NCI-H146 treated with DMSO at 0.1 percent for 48 hours (cell line): ENCODE measurements around the gene ROGDI.

Source experiments
- DNase-seq: peaks from one replicate; lab custom pipeline; 2025; ENCODE audit not compliant: unreplicated experiment; lab: John Stamatoyannopoulos, UW

The ROGDI gene

DNA sequence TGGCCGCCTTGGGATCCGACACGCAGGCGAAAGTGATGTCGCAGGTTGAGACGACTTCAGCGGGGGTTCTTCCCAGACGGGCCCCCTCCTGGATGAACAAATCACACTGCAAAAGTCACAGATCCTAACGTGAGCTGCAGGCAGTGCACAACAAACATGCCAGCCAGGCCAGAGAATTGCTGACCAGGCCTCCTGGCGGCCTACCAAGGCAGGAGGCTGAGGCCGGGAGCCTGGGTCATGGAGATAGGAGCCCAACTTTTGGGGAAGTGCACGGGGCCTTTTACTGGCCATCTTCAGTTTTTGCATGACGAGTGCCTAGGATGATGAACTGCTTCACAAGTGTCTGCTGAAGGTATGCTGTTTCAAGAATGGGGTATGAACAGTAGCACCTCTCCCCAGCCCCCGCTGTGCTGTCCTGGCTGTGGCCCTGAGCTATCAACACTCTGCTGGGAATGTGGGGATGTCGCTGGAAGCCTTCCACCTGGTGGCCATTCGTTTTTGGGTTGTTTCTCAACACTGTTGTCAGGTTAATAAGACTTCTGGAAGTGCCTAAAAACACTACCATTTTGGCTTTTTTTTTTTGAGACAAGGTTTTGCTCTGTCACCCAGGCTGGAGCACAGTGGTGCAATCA, 12.2 kb upstream of the ROGDI start:
- DNase-seq, result no peak

DNA sequence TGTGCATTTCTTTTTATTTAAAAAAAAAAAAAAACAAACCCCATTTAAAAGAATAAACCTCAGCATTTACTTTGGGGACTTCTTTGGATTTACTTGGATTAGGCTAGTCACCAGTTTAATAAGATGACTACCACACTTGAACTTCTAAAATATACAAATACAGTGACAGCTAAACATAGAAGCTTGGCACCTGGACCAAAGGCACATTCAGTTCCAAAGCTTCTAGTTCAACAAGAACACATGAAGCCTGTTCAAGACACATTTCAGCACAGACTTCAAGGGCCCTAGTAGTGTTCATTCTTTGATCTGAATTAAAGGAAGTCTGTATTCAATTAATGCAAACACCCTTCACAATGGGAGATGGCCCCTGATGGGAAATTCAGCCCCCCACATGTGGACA, 11.6 kb upstream of the ROGDI start:
- DNase-seq, result no peak

DNA sequence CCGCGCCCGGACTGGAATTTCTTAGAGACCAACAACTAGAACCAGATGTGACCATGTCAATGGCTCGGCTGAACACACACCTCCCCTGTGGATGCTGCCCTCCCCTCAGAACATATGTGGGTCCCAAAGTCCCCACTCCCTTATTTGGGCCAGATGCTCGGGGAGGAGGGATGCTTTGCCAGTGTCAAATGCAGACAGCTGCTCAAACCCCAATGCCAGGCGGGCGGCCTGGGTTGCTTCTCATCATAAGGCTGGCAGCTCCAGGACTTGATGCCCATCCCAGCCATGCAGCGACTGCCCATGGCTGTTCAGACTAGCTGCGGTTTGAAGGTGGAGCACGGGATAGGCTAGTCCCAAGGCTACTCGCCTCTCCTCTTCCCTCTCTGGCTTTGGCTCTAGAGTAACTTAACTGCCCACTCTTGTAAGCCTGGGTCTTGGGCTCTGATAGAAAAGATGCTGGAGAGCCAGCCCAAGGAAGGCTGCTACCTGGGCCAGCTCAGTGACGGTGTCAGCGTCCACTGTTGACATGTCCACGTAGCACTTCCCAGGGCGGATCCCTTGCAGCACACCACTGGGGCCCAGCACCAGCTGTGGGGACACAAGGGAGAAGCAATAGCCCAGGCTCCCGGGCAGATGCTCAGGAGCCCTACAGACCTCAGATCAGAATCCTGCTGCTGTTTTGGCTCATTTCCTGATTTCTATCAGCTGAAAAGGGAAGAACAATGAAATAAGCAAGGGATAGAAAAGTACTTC, 11.0 kb upstream of the ROGDI start:
- no peak for DNase-seq

DNA sequence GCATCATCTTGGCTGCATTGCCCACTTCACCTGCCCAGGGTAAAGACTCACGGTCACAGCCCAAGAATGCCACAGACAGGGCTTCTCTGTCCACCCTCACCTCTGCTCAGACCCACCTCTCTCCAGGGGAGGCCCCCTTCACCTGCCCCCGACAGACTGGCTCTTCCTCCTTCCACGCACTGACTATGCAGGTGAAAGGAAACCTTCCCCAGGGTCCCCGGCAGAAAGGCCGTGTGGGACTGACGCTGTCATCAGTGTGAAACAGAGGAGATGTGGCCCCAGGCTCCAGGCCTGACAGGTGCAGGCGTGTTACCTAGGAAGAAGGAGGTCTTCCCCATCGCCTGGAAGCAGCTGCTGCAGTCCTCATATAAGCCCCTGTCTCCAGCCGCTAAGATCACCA, 9.3 kb upstream of the ROGDI start:
- no peak for DNase-seq

DNA sequence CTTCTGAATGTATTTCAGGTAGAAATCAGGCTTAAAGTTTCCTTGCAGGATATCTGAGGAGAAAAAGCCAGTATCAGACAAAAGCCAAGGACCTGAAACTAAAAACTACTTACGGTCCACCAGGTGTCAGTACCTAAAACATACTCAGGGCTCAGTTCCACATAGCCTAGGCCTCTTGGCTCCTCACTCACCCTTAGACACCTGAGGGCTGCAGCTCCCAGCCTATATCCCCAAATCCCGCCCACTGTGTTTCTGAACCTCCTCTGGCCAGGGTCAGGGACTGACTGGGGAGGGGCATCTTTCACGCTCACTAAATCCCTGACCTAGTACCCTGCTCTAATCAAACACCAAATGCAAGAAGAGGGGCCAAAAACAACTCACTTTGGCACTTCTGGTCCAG, 8.8 kb upstream of the ROGDI start:
- DNase-seq, result no peak

DNA sequence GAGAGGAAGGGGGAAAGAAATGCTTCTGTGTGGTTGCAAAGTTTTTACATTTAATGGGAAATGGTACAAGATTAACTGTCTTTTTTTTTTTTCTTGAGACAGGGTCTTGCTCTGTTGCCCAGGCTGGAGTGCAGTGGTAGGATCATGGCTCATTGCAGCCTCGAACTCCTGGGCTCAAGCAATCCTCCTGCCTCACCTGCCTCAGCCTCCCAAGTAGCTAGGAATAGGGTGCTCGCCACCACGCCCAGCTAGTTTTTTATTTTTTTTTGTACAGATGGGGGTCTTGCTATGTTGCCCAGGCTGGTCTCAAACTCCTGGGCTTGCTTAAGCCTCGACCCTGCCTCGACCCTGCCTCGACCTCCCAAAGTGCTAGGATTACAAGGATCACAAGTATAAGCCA, 3.8 kb upstream of the ROGDI start:
- DNase-seq, result no peak

DNA sequence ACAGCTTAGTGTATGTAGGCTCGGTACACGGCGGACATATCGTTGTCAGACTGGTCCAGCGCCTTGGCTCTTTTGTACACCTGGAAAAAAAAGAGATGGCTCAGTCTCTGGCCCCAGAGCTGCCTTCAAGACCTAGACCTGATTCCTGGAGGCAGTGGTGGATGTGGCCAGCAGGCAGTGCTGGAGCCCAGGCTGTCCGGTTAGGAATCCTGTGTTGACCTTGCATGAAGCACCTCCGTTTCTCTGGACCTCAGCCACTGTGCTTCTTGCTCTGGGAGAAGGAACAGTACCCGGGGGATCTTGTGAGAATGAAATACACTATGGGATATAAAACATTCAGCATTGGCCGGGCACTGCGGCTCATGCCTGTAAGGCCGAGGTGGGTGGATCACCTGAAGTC, 2.8 kb upstream of the ROGDI start:
- DNase-seq, result no peak

DNA sequence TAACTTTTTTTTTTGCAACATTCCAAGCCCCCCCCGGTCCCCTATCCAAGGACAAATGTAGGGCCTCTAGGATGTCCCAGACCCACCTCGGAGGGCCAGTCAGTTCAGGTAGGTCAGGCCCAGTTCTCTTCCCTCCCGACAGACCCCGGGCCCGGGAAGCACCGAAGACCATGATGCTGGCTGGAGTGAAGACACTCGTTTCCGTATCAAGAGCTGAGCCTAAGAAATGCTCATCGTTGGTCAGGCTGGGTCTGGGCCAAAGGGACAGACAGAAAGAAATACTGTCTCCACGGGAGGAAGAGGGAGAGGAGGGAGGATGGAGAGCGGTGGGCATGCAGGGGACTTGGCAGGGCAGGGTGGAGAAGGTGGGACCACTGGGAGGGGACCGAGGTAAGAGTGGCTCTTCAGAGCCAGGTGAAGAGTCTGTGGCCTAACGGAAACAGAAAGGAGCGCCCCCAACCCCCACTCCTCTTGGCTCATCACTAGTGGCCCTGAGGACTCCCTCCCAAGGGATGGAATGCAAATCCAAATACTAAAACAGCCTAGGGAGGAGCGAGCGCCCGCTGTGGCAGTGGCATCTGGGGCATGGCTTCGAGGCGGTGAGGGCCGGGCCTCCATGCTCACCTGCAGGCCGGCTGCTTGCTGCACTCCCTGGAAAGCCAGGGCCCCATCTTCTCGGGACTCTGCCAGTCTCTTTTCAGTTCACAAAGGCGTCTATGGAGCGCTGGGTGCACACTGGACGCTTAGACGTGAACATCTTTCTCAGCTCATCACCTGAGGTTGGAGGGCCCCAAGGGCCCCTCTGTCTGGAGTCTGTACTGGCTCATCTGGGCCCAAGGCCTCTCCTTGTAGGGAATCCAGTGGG, 1.7 kb upstream of the ROGDI start:
- DNase-seq, result no peak

DNA sequence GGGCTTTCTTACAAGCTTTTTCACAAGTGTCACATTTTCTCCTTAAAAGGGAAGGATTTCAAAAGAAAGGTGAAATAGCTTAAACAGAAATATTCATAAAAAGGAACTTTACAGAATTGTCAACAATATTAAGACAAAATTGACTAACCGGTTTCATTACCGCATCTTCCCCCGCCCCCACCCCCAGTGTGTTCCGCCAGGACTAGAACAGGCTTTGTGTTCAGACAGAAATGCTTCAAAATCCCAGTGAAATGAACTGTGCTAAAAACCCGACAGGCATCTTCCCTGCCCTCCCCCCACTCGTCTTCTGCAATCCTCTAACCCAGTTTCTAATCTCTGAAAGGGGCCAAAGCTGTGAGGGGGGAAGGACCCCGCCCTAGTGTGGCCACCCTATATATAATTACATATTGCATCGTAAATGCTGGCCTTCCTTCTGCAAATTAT, 990 bp upstream of the ROGDI start:
- no peak for DNase-seq

DNA sequence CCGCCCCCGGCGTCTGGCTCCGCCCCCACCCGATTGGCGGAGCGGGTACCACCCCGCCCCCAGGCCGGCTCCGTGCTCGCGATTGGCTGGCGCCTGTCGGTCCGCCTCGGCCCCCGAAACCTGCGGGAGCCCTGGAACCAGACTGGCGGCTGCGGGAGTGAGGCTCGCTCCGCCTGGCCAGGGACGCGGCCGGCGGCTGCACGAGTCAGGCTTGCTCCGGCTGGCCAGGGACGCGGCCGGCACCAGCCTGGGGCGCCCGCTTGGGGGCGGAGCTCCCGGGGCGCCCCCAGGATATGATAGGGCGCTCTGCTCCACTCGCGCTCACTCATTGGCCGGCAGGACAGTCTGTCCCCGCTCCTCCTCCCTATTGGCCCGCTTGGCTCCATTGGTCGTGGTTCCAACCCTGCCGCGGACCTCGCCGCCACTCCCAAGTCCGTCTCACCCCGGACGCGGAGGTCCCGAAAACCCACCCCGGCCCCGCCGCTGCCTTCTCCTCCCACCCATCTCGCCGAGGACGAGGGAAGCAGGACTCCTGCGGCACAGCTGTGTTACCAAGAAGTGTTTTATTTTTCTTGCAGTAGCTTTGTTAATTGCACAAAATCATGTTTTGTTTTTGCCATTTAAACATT, 340 bp upstream of the ROGDI start:
- DNase-seq, result peak; percentile 93

DNA sequence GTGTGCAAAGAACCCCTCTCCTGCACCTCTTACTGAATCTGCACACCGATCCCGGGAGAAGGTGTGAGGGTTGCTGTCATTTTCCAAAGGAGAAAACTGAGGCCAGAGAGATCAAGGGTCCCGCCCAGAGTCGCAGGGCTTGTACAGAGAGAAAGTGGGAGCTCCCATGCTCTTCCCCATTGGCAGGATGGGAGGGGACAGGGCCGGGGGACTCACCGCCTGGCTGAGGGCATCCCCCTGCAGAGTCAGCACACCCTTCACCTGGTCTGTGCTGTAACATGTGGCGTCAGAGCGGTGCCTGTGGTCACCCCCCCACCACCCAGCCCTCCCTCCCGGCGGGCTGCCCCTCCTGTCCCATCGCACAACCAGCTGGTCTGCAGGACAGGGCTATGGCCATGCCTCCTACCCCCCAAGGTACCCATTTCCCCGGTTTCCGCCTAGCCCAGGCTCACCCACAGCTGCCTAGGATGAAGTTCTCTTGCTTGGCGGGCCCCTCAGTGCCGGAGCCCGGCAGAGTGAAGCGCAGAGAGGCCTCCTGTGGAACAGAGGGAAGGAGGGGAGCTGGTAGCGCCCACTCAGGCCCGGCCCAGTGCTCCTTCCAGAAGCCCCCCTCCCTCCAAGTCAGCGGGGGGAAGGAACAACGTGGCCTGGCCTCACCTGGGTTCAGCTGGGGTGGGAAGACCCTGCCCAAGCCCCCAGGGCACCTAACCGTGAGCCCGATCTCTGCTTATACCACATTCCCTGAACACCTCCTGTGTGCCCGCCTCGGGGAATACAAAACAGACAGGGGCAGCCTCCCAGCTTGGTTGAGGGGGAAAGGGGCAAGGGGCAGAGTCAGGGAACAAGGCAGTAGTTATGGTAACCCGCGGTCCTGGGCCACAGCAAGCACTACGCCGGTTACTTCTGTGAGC, 1.1 kb downstream of the ROGDI start:
- no peak for DNase-seq

DNA sequence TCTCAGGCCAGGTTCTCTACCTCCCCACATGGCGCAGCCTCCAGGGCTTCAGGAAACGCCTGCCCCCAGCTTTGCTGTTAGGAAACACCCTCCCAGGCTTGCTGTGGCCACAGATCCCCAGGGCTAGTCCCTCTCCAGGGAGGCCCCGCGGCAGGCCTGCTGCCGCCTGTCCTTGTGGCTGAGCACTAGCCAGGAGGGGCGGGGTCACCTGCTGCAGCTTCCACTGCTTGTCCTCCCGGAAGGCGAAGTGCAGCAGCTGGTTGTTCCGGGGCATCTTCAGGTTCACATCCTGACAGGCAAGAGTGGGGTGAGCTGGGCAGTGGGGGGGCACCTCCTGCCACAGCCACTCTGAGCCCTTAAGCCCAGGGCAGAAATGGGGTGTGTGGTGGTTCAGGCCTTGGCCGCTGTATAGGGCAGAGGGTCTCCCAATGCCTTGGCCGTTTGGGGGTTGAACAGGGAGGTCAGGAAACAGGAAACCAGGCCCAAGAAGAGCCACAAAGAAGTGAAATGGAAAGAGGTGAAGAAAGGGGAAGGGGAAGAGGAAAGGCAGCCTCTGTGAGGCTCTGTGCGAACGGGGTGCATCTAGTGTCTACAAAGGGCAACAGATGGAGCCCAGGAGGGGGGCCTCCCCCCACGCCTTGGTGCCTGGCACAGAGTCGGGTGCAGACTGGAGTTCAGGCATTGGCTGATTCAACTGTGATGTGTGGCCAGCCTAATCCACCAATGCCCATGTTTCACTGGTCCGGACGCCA, 2.0 kb downstream of the ROGDI start:
- DNase-seq, result no peak

DNA sequence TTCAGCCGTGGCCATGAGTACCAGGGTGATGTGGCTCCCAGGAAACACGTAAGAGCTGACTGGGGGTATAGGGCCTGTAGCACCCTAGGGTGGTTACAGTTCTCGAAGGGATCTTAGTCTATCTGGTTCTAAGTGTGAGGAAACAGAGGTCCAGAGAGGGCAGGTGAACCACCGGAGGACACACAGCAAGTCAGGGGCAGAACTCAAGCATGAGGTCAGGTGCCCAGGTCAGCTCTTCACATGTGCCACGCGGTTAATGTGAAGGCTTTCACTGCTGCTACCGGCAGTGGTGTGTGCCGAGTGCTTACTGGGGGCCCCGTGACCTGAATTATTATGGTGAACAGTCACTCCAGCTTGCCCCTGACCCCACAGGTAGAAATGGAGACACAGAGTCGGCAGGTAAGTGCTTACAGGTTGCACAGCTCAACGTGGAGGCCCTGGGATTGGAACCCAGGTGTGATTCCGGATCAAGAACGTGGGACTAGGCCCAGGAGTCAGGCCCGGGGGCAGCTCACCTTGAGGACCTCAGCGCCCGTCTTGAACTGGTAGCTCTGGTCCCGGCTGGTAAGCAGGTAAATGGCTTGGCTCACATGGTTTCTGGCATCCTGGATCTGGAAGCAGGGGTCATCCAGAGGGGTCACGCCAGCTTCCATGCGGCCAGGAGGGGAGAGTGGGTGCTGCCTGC, 3.1 kb downstream of the ROGDI start:
- DNase-seq, result no peak

DNA sequence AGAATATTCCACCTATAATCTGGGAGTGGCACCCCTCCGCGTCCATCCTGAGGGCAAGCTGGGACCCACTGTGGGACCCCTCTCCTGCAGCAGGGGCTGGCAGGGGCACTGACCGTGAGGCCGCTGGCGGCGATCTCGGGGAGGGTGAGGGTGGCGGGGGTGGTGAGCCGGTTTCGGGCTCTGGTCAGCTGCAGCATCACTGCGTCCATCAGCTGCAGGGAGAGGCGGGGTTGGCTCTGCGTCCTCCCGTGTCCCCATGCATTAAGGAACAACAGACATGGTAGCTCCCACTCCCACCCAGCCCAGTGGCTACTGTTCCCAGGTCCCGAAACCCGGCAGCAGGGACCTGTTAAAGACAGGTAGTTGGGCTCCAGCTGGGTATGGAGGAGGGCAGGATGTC, 4.0 kb downstream of the ROGDI start:
- no peak for DNase-seq

DNA sequence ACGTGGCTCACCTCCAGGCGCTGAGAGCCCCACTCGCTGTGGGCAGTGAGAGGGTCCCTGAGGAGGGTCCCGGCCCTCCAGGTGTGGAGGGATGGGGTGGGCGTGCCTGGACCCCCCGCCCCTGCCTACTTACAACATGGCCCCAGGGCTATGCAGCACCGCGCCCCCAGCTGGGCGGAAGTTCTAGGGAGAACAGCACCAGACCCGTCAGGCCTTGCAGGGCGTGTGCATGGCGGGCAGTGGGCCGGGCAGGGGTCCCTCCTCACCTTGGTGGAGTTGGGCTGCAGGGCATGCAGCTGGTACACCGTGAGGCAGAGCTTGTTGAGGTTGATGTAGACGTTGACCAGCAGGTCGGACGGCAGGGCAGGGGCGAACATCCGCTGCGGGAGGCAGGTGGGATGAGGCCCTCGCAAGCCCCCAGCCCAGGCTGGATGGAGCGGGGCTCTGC, 4.6 kb downstream of the ROGDI start:
- no peak for DNase-seq

DNA sequence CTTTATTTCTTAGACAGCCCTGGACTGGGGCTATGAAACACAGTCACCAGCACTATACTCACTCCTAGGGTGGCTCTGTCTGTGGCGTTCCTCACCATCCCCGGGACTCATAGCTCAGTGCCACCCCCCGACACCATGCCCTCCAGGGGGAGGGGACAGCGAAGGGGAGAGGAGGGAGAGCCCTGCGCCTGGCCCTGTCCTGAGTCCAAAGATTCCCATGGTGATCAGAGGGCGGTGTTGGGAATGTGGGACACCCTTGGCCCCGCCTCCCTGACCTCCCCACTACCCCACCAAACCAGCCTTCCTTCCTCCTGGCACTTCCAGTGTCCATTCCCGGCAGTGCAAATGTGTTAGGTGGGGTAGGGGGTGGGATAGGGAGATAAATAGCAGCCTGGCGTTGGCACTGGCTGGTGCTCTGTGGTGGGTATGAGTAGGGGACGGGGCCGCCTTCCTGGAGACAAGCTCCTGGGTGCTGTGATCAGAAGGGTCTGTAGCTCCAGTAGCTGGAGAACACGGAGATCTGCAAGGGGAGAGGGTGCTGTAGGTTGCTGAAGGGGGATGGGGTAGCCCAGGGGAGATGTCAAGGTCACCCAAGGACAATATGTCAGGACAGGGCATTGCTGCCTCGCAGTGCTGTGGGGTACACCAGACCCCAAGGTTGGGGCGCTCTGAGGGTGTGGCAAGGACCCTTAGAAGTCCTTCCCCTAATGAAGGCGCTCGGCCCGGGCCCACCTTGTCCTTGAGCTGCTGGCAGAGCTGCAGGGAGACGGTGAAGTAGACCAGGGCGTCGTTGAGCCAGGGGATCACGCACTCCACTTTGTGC, 5.2 kb downstream of the ROGDI start:
- no peak for DNase-seq

DNA sequence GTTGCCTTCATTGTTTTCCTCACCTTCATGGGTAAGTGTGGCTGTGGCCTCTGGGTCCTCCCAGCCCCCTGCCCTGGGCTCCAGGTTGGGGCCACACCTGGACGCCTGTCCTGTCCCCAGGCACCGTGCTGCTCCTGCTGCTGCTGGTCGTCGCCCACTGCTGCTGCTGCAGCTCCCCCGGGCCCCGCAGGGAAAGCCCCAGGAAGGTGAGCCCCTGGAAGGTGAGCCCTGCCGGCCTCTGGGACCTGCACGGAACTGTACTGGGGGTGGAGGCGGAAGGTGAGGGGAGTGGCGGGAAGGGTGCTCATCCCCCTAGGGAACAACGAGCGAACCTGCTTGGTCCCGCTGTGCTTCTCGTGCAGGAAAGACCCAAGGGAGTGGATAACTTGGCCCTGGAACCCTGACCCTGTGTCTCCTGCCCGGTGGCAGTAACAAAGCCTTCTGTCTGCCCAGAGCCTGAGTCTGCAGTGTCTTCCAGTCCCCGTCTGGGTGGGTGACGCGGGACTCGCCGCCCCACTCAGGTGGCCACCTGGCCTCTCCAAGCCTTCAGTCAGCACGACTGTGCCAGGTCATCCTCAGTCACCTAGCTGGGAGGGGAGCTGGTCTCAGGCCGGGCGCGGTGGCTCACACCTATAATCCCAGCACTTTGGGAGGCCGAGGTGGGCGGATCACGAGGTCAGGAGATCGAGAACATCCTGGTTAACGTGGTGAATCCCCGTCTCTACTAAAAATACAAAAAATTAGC, 6.4 kb downstream of the ROGDI start:
- peak; percentile 15 for DNase-seq
